ENCODE data around the gene HLA-DOA. TPM values are rescaled to one million over a fixed set of nuclear protein-coding genes. Genes with fewer than 3 reads are reported as not detected.

The HLA-DOA gene
- total RNA-seq, 1 experiment from 2014 or later = not detected

- Histone ChIP-seq H3K4me3 (ENCODE audit: low read depth, low read length) (no peak overlapping the region), H3K4me1 (peaks cover 17% of the 10 kb centered on the region), H3K9me3 (no peaks in the 10 kb centered on the region), H3K36me3 (ENCODE audit: control insufficient read depth, insufficient read depth, low read length) (no peaks in the 10 kb centered on the region), H3K27me3 (replicated peaks; ENCODE audit: control insufficient read depth, insufficient read depth, low read length) (no peaks in the 10 kb centered on the region)
- H3K4me3 Mint-ChIP-seq (ENCODE audit: unreplicated experiment) = peak overlapping the region; percentile 8
- BruUV-seq (replicated peaks) = no TSS peak
- TF ChIP-seq CTCF (IDR thresholded peaks at IDR 0.05; ENCODE audit: insufficient read depth in 1 of 2, low read depth in 1 of 2, low read length in 1 of 2, severe bottlenecking in 1 of 2, unreplicated experiment in 1 of 2) = no peak
- ChIA-PET POLR2A (interaction anchor here (0.8 to 3.0 kb wide), 3 partner anchors 13 to 31 kb away, joined by 3 to 61 read pairs (median 3); partner anchors contain the start of gene HLA-DMA), CTCF (interaction anchor here (0.5 to 3.3 kb wide), 24 partner anchors 9 to 853 kb away, joined by 3 to 51 read pairs (median 6); partner anchors contain the start of genes HLA-DMA, HLA-DPB1, HSD17B8 and TAP2)
- peak overlapping the region; percentile 12 for H3K27ac Mint-ChIP-seq (ENCODE audit: unreplicated experiment)
- intact Hi-C loops (cut with micrococcal nuclease; ENCODE audit: unreplicated experiment) = loop anchor here (1.0 to 2.0 kb wide), 3 partner anchors 31 to 99 kb away; partner anchors contain the start of gene HLA-DMA
- H3K4me1 Mint-ChIP-seq (ENCODE audit: low read depth, unreplicated experiment) = peaks cover 13% of the 10 kb centered on the region
- H3K27me3 Mint-ChIP-seq (ENCODE audit: insufficient read depth, unreplicated experiment) = no peaks in the 10 kb centered on the region
- H3K9me3 Mint-ChIP-seq (ENCODE audit: unreplicated experiment) = no peaks in the 10 kb centered on the region
- no peak for DNase-seq
- H3K36me3 Mint-ChIP-seq (ENCODE audit: insufficient read depth, unreplicated experiment) = peaks cover 64% of the 10 kb centered on the region
Measured at GRCh38 chr6:32983964-32984621, 25.3 kb downstream of the HLA-DOA start.

- Histone ChIP-seq H3K4me1 (peaks cover 20% of the 10 kb centered on the region), H3K9me3 (no peaks in the 10 kb centered on the region), H3K27me3 (replicated peaks; ENCODE audit: control insufficient read depth, insufficient read depth, low read length) (no peaks in the 10 kb centered on the region), H3K36me3 (ENCODE audit: control insufficient read depth, insufficient read depth, low read length) (no peaks in the 10 kb centered on the region), H3K4me3 (ENCODE audit: low read depth, low read length) (no peak overlapping the region)
- BruUV-seq (replicated peaks) = no TSS peak
- no peak for DNase-seq
- CTCF ChIA-PET = interaction anchor here (0.8 to 3.3 kb wide), 6 partner anchors 12 to 265 kb away, joined by 3 to 46 read pairs (median 6); partner anchors contain the start of gene TAP2
- intact Hi-C loops (cut with micrococcal nuclease; ENCODE audit: unreplicated experiment) = no loop called here
- no peak for TF ChIP-seq CTCF (IDR thresholded peaks at IDR 0.05; ENCODE audit: insufficient read depth in 1 of 2, low read depth in 1 of 2, low read length in 1 of 2, severe bottlenecking in 1 of 2, unreplicated experiment in 1 of 2)
- no peaks in the 10 kb centered on the region for H3K27me3 Mint-ChIP-seq (ENCODE audit: insufficient read depth, unreplicated experiment)
- POLR2A ChIA-PET = interaction anchor here (0.8 to 3.0 kb wide), 2 partner anchors 12 to 14 kb away, joined by 3 to 61 read pairs; no protein-coding TSS in a partner anchor
- H3K4me3 Mint-ChIP-seq (ENCODE audit: unreplicated experiment) = no peak overlapping the region
- peaks cover 70% of the 10 kb centered on the region for H3K36me3 Mint-ChIP-seq (ENCODE audit: insufficient read depth, unreplicated experiment)
- H3K9me3 Mint-ChIP-seq (ENCODE audit: unreplicated experiment) = no peaks in the 10 kb centered on the region
- H3K4me1 Mint-ChIP-seq (ENCODE audit: low read depth, unreplicated experiment) = peaks cover 13% of the 10 kb centered on the region
- H3K27ac Mint-ChIP-seq (ENCODE audit: unreplicated experiment) = peak overlapping the region; percentile 12
Measured at GRCh38 chr6:32983493-32983848, 25.9 kb downstream of the HLA-DOA start.

GRCh38 chr6:32982702-32983492 is 26.5 kb downstream of the HLA-DOA start:
- H3K36me3 Mint-ChIP-seq (ENCODE audit: insufficient read depth, unreplicated experiment) = peaks cover 76% of the 10 kb centered on the region

More at GRCh38 chr6:32982702-32983492, 26.5 kb downstream of the HLA-DOA start:
- intact Hi-C loops (cut with micrococcal nuclease; ENCODE audit: unreplicated experiment) = no loop called here
- Mint-ChIP-seq H3K27me3 (ENCODE audit: insufficient read depth, unreplicated experiment) (no peaks in the 10 kb centered on the region), H3K9me3 (ENCODE audit: unreplicated experiment) (no peaks in the 10 kb centered on the region), H3K4me1 (ENCODE audit: low read depth, unreplicated experiment) (peaks cover 17% of the 10 kb centered on the region), H3K27ac (ENCODE audit: unreplicated experiment) (peak overlapping the region; percentile 12), H3K4me3 (ENCODE audit: unreplicated experiment) (no peak overlapping the region)
- ChIA-PET POLR2A (interaction anchor here (0.5 to 3.3 kb wide), 5 partner anchors 11 to 1582 kb away, joined by 3 to 61 read pairs (median 8); no protein-coding TSS in a partner anchor), CTCF (interaction anchor here (0.8 to 2.6 kb wide), 4 partner anchors 16 to 144 kb away, joined by 3 to 18 read pairs (median 4); partner anchors contain the start of genes HLA-DMA and TAP2)
- peak; percentile 41 to 66 for DNase-seq
- Histone ChIP-seq H3K9me3 (no peaks in the 10 kb centered on the region), H3K4me1 (peaks cover 26% of the 10 kb centered on the region), H3K27me3 (replicated peaks; ENCODE audit: control insufficient read depth, insufficient read depth, low read length) (no peaks in the 10 kb centered on the region), H3K4me3 (ENCODE audit: low read depth, low read length) (no peak overlapping the region), H3K36me3 (ENCODE audit: control insufficient read depth, insufficient read depth, low read length) (peaks cover 2% of the 10 kb centered on the region; the same call in 1 of the 2 replicates)
- BruUV-seq (replicated peaks) = no TSS peak
- TF ChIP-seq CTCF (IDR thresholded peaks at IDR 0.05; ENCODE audit: insufficient read depth in 1 of 2, low read depth in 1 of 2, low read length in 1 of 2, severe bottlenecking in 1 of 2, unreplicated experiment in 1 of 2) = no peak

Data from Caco-2 (cell line).